ENCODE data around the gene DEPDC4. TPM values are rescaled to one million over a fixed set of nuclear protein-coding genes. Genes with fewer than 3 reads are reported as not detected.
A peak's percentile ranks its signal among the peaks of the same experiment; 100 is the strongest.

Gene DEPDC4
- total and polyA plus RNA-seq, 2 of the 13 experiments (the other 11 are each of a cell fraction or from before 2014, with no cell fraction given): 2.2 to 5.7 TPM

GRCh38 chr12:100267603-100268281, 863 bp upstream of the DEPDC4 start:
- H3K79me2 ChIP-seq (ENCODE audit: insufficient read depth, low read length): peaks cover 52% of the 10 kb centered on the region
- ChIA-PET POLR2A (interaction anchor here (1.0 to 2.0 kb wide), 6 partner anchors 12 to 67 kb away, joined by 4 to 16 read pairs (median 6); partner anchors contain the start of gene ACTR6), CTCF (ENCODE audit: low intra/inter-chr PET ratio, low total read pairs) (no interaction called here)
- H3K4me1 ChIP-seq (ENCODE audit: insufficient read depth, low read length): peaks cover 41% of the 10 kb centered on the region
- H3K9ac ChIP-seq (ENCODE audit: insufficient read depth, low read depth, low read length): peak overlapping the region; percentile 96
- in situ Hi-C loops (cut with HindIII; ENCODE audit: extremely low pct_ligation_motif_present, low pct_unique_long_range_greater_than_20kb) (no loop called here), intact Hi-C loops (cut with micrococcal nuclease; ENCODE audit: unreplicated experiment) (loop anchor here (5.0 kb wide), 2 partner anchors 65 to 125 kb away; partner anchors contain the start of genes ACTR6 and BLTP3B)
- FAIRE-seq: no peak
- BruUV-seq (replicated peaks): no TSS peak
- under 1% methylated on average over 16 of the region's 33 CpGs for whole genome bisulfite sequencing (ENCODE audit: low lambda C conversion rate)
- H3K9me3 ChIP-seq (ENCODE audit: low read length): no peaks in the 10 kb centered on the region
- peaks cover 10% of the 10 kb centered on the region; the same call in 1 of the 2 replicates for H4K20me1 ChIP-seq (ENCODE audit: insufficient read depth, low read length)
- ATAC-seq: peak; percentile 57
- no peaks in the 10 kb centered on the region for H3K36me3 ChIP-seq (replicated peaks in 1 of 2; ENCODE audit: control insufficient read depth in 1 of 2, insufficient read depth in 2 of 2, low read length in 2 of 2)
- H3K27ac ChIP-seq (ENCODE audit: extremely low read length, insufficient read depth, low read length): peak overlapping the region; percentile 91
- peak; percentile 12 for DNase-seq (ENCODE audit: low spot score)
- H3K27me3 ChIP-seq (ENCODE audit: control insufficient read depth in 1 of 2, insufficient read depth in 2 of 2, low read length in 2 of 2): no peaks in the 10 kb centered on the region; a peak in 1 of 5 replicates
- no peak overlapping the region for H2AFZ ChIP-seq (ENCODE audit: low read length)
- H3K4me3 ChIP-seq (replicated peaks in 1 of 3; ENCODE audit: insufficient read depth in 1 of 3, low read depth in 2 of 3, low read length in 3 of 3): peak overlapping the region; percentile 91 to 93 (median 92)
- H3K4me2 ChIP-seq (ENCODE audit: low read depth, low read length): peak overlapping the region; percentile 91
- TF ChIP-seq ZFX (CRISPR knock-in tag; IDR thresholded peaks at IDR 0.05; ENCODE audit: low read depth): peak; percentile 60
- peak; percentile 53; the same call in 1 of the 2 replicates for TF ChIP-seq ZSCAN31 (CRISPR knock-in tag; IDR thresholded peaks at IDR 0.05; ENCODE audit: low read depth)
- TF ChIP-seq RAD21 (CRISPR knock-in tag; IDR thresholded peaks at IDR 0.05): 0 out of 2 replicates have a peak, but pooled peaks have one; percentile 1
- peak; percentile 15; the same call in 1 of the 2 replicates for TF ChIP-seq ZNF367 (CRISPR knock-in tag; IDR thresholded peaks at IDR 0.05; ENCODE audit: borderline replicate concordance)
- TF ChIP-seq POLR2A (IDR thresholded peaks at IDR 0.05; ENCODE audit: insufficient read depth in 1 of 2, low read depth in 2 of 2, low read length in 2 of 2): no peak
- TF ChIP-seq ZNF501 (CRISPR knock-in tag; IDR thresholded peaks at IDR 0.05): 0 out of 2 replicates have a peak, but pooled peaks have one; percentile 36
- no peak for TF ChIP-seq GMEB1 (CRISPR knock-in tag; IDR thresholded peaks at IDR 0.05; ENCODE audit: borderline replicate concordance)
- no peak for TF ChIP-seq TEF (CRISPR knock-in tag; IDR thresholded peaks at IDR 0.05)
- TF ChIP-seq PBX3 (CRISPR knock-in tag; IDR thresholded peaks at IDR 0.05; ENCODE audit: borderline replicate concordance): no peak
- peak; percentile 48; the same call in 1 of the 2 replicates for TF ChIP-seq ZNF547 (CRISPR knock-in tag; IDR thresholded peaks at IDR 0.05)
- 0 out of 2 replicates have a peak, but pooled peaks have one; percentile 43 for TF ChIP-seq UBTF (CRISPR knock-in tag; IDR thresholded peaks at IDR 0.05)
- TF ChIP-seq AGO2 (optimal IDR thresholded peaks at IDR 0.05; ENCODE audit: low read depth, low read length): peak; percentile 60
- TF ChIP-seq ZNF704 (CRISPR knock-in tag; IDR thresholded peaks at IDR 0.05; ENCODE audit: borderline replicate concordance): 0 out of 2 replicates have a peak, but pooled peaks have one; percentile 55
- no peak for TF ChIP-seq ZNF296 (CRISPR knock-in tag; conservative IDR thresholded peaks at IDR 0.05)
- 0 out of 2 replicates have a peak, but pooled peaks have one; percentile 27 for TF ChIP-seq KAT7 (CRISPR knock-in tag; IDR thresholded peaks at IDR 0.05; ENCODE audit: borderline replicate concordance)
- TF ChIP-seq RBFOX2 (IDR thresholded peaks at IDR 0.05; ENCODE audit: low read depth, low read length): no peak
